H9 (cell line): ENCODE measurements around the gene ARMC9. TPM values are rescaled to one million over a fixed set of nuclear protein-coding genes. Genes with fewer than 3 reads are reported as not detected.

Experiments used
- DNase-seq: peaks from one replicate; pipeline ENCODE4 v3.0.0-alpha.2; 2017
- H2AFZ ChIP-seq: one replicate; pipeline ENCODE4 v1.6.1; 2013; ENCODE audit warnings: mild to moderate bottlenecking, low read length, control low read depth, moderate library complexity
- H2AK5ac ChIP-seq: 2 replicates; pipeline ENCODE4 v1.6.1; 2013; ENCODE audit warnings: low read length, control low read depth, mixed read lengths; ENCODE audit not compliant: insufficient read length
- H2BK120ac ChIP-seq: one replicate; pipeline ENCODE4 v1.6.1; 2013; ENCODE audit warnings: low read depth, mild to moderate bottlenecking, low read length, control low read depth, inconsistent platforms; ENCODE audit not compliant: poor library complexity, severe bottlenecking
- H2BK12ac ChIP-seq: 2 replicates; pipeline ENCODE4 v1.6.1; 2013; ENCODE audit warnings: low read length, control low read depth, mixed read lengths, low read depth; ENCODE audit not compliant: insufficient read length
- H2BK15ac ChIP-seq: 2 replicates; pipeline ENCODE4 v1.6.1; 2013; ENCODE audit warnings: low read depth, low read length, control low read depth
- H2BK20ac ChIP-seq: one replicate; pipeline ENCODE4 v1.6.1; 2013; ENCODE audit warnings: low read depth, mild to moderate bottlenecking, low read length, control low read depth, inconsistent platforms; ENCODE audit not compliant: poor library complexity, severe bottlenecking
- H2BK5ac ChIP-seq: 2 replicates; pipeline ENCODE4 v1.6.1; 2013; ENCODE audit warnings: low read length, control low read depth, mixed read lengths; ENCODE audit not compliant: insufficient read length
- H3K14ac ChIP-seq: 2 replicates; pipeline ENCODE4 v1.6.1; 2013; ENCODE audit warnings: low read length, control low read depth; ENCODE audit not compliant: insufficient read depth
- H3K18ac ChIP-seq: 2 replicates; pipeline ENCODE4 v1.6.1; 2013; ENCODE audit warnings: low read depth, mild to moderate bottlenecking, mixed read lengths, low read length, control low read depth; ENCODE audit not compliant: insufficient read length
- H3K23ac ChIP-seq: 2 replicates; pipeline ENCODE4 v1.6.1; 2013; ENCODE audit warnings: low read length, control low read depth, mixed read lengths, low read depth; ENCODE audit not compliant: insufficient read length
- H3K23me2 ChIP-seq: 2 replicates; pipeline ENCODE4 v1.6.1; 2013; ENCODE audit warnings: low read depth, mild to moderate bottlenecking, mixed read lengths, low read length, control low read depth; ENCODE audit not compliant: insufficient read length, poor library complexity, severe bottlenecking
- H3K27ac ChIP-seq: 2 replicates; pipeline ENCODE4 v1.5.1; 2013; ENCODE audit warnings: low read length, control low read depth, mixed read lengths, low read depth; ENCODE audit not compliant: insufficient read length
- H3K27me3 ChIP-seq: 2 replicates; pipeline ENCODE4 v1.6.1; 2013; ENCODE audit warnings: low read length, control low read depth, inconsistent platforms; ENCODE audit not compliant: insufficient read depth
- H3K4ac ChIP-seq: 2 replicates; pipeline ENCODE4 v1.6.1; 2013; ENCODE audit warnings: low read depth, mild to moderate bottlenecking, control low read depth, inconsistent platforms, low read length, moderate library complexity
- H3K4me1 ChIP-seq: 2 replicates; pipeline ENCODE4 v1.6.1; 2013; ENCODE audit warnings: low read length, control low read depth, inconsistent platforms; ENCODE audit not compliant: insufficient read depth
- H3K4me2 ChIP-seq: 2 replicates; pipeline ENCODE4 v1.6.1; 2013; ENCODE audit warnings: low read length, control low read depth, mixed read lengths; ENCODE audit not compliant: insufficient read length, insufficient read depth
- H3K56ac ChIP-seq: 2 replicates; pipeline ENCODE4 v1.6.1; 2013; ENCODE audit warnings: low read depth, mild to moderate bottlenecking, mixed read lengths, low read length, control low read depth; ENCODE audit not compliant: insufficient read length
- H3K79me1 ChIP-seq: 2 replicates; pipeline ENCODE4 v1.6.1; 2013; ENCODE audit warnings: low read depth, mild to moderate bottlenecking, moderate library complexity, low read length, control low read depth, inconsistent platforms; ENCODE audit not compliant: insufficient read depth, poor library complexity, severe bottlenecking
- H3K79me2 ChIP-seq: 2 replicates; pipeline ENCODE4 v1.6.1; 2013; ENCODE audit warnings: low read length, control low read depth, inconsistent platforms; ENCODE audit not compliant: insufficient read depth
- H3K9ac ChIP-seq: 2 replicates; pipeline ENCODE4 v1.6.1; 2013; ENCODE audit warnings: low read length, control low read depth, mixed read lengths; ENCODE audit not compliant: insufficient read length; ENCODE audit errors: extremely low read depth
- H3K9me3 ChIP-seq: one replicate; pipeline ENCODE4 v1.6.1; 2013; ENCODE audit warnings: low read depth, low read length, inconsistent platforms; ENCODE audit not compliant: control insufficient read depth
- H3T11ph ChIP-seq: one replicate; pipeline ENCODE4 v1.6.1; 2013; ENCODE audit warnings: mild to moderate bottlenecking, low read length, control low read depth, inconsistent platforms
- H4K20me1 ChIP-seq: one replicate; pipeline ENCODE4 v1.6.1; 2013; ENCODE audit not compliant: control insufficient read depth, insufficient read length, insufficient read depth
- H4K5ac ChIP-seq: 2 replicates; pipeline ENCODE4 v1.6.1; 2013; ENCODE audit warnings: low read depth, mild to moderate bottlenecking, mixed read lengths, low read length, control low read depth; ENCODE audit not compliant: insufficient read length
- H4K8ac ChIP-seq: replicated peaks from 2 replicates; pipeline ENCODE4 v1.6.1; 2013; ENCODE audit warnings: low read length, control low read depth, mixed read lengths, low read depth; ENCODE audit not compliant: insufficient read length
- H4K91ac ChIP-seq: 2 replicates; pipeline ENCODE4 v1.6.1; 2013; ENCODE audit warnings: low read depth, mild to moderate bottlenecking, moderate library complexity, mixed read lengths, low read length, control low read depth; ENCODE audit not compliant: insufficient read length
- H3K27ac Mint-ChIP-seq, 3 experiments: 2 replicates in 2 of 3; 3 replicates in 1 of 3; pipeline ENCODE4 v1.8.0; 2020 to 2021; ENCODE audit warnings: mixed read lengths in 3 of 3, mild to moderate bottlenecking in 1 of 3, moderate library complexity in 1 of 3
- H3K27me3 Mint-ChIP-seq: 2 replicates; pipeline ENCODE4 v1.8.0; 2021; ENCODE audit warnings: low read depth, mild to moderate bottlenecking, moderate library complexity, mixed read lengths
- H3K36me3 Mint-ChIP-seq, 3 experiments: 2 replicates in 2 of 3; 3 replicates in 1 of 3; pipeline ENCODE4 v1.8.0; 2020 to 2021; ENCODE audit warnings: low read depth in 3 of 3, mixed read lengths in 3 of 3; ENCODE audit not compliant: insufficient read depth in 1 of 3
- H3K4me1 Mint-ChIP-seq, 2 experiments: 2 replicates each; pipeline ENCODE4 v1.8.0; 2020; ENCODE audit warnings: mixed read lengths in 2 of 2
- H3K4me3 Mint-ChIP-seq, 2 experiments: 2 replicates in 1 of 2; 3 replicates in 1 of 2; pipeline ENCODE4 v1.8.0; 2020 to 2021; ENCODE audit warnings: mild to moderate bottlenecking in 2 of 2, mixed read lengths in 2 of 2, moderate library complexity in 1 of 2
- H3K9me3 Mint-ChIP-seq, 2 experiments: 2 replicates in 1 of 2; 3 replicates in 1 of 2; pipeline ENCODE4 v1.8.0; 2020; ENCODE audit warnings: mild to moderate bottlenecking in 2 of 2, mixed read lengths in 2 of 2, moderate library complexity in 1 of 2
- CTCF ChIP-seq: fragments of 200-600 bp; sonication (generic); conservative IDR thresholded peaks from 3 replicates; pipeline ENCODE4 v1.8.0; 2021; ENCODE audit warnings: antibody characterized with exemption, mild to moderate bottlenecking
- WGBS: extraction: QIAGEN DNeasy Blood & Tissue Kit; methylation state at CpG from one replicate; pipeline ENCODE4 v1.1.7; 2013; ENCODE audit warnings: missing lambda C conversion rate, low lambda C conversion rate, mixed read lengths; ENCODE audit not compliant: insufficient read length; ENCODE audit errors: extremely low coverage; 5-methylcytosine and 5-hydroxymethylcytosine counted together
- total RNA-seq: library from RNA; stranded (reverse); gene quantifications from 2 replicates; pipeline ENCODE4 v1.2.1, GENCODE V29; 2021

Gene ARMC9
- total RNA-seq, 1 experiment from 2014 or later, result 37.6 TPM

- no peak overlapping the region for H4K8ac ChIP-seq
- no peaks in the 10 kb centered on the region for H3K27me3 ChIP-seq
- Mint-ChIP-seq H3K4me1 (peaks cover 4 to 7% of the 10 kb centered on the region in 2 experiments), H3K27me3 (no peaks in the 10 kb centered on the region), H3K36me3 (peaks cover 5 to 13% (median 12%) of the 10 kb centered on the region in 3 experiments; a peak in 5 of 7 replicates), H3K9me3 (no peaks in the 10 kb centered on the region), H3K27ac (no peak overlapping the region), H3K4me3 (no peak overlapping the region)
- no peak for TF ChIP-seq CTCF
- H2BK15ac ChIP-seq, result no peak overlapping the region
- no peak overlapping the region for H2AK5ac ChIP-seq
- H4K5ac ChIP-seq, result no peak overlapping the region
- H3K56ac ChIP-seq, result no peak overlapping the region
- no peak overlapping the region for H2BK20ac ChIP-seq
- H2AFZ ChIP-seq, result no peak overlapping the region
- no peak overlapping the region for H2BK12ac ChIP-seq
- no peak overlapping the region for H3T11ph ChIP-seq
- H3K27ac ChIP-seq, result no peak overlapping the region
- no peak overlapping the region for H3K23ac ChIP-seq
- no peaks in the 10 kb centered on the region for H3K23me2 ChIP-seq
- H3K4me2 ChIP-seq, result no peak overlapping the region
- no peaks in the 10 kb centered on the region for H3K79me2 ChIP-seq
- no peak overlapping the region for H3K14ac ChIP-seq
- no peak overlapping the region for H3K9ac ChIP-seq
- H3K4me1 ChIP-seq, result no peaks in the 10 kb centered on the region
- no peak overlapping the region for H3K4ac ChIP-seq
- H3K79me1 ChIP-seq, result no peaks in the 10 kb centered on the region
- DNase-seq, result peak; percentile 1
- WGBS, result no CpG with 5 or more reads among the region's 2 CpGs
- no peak overlapping the region for H2BK5ac ChIP-seq
- H2BK120ac ChIP-seq, result no peak overlapping the region
- no peak overlapping the region for H3K18ac ChIP-seq
- no peaks in the 10 kb centered on the region for H4K20me1 ChIP-seq
- H4K91ac ChIP-seq, result no peak overlapping the region
- H3K9me3 ChIP-seq, result no peaks in the 10 kb centered on the region
Observed at GRCh38 chr2:231348173-231348572, 149.7 kb downstream of the ARMC9 start.
